Trophoblast cell (in vitro differentiated cells and primary cell): ENCODE data around the gene LRCH4.

ENCODE experiments used
- DNase-seq, 2 donors: peaks; one replicate each; pipeline ENCODE4 v3.0.0-alpha.2; 2016
- H2AFZ ChIP-seq: 2 replicates; pipeline ENCODE4 v1.6.1; 2013; ENCODE audit warnings: low read length, moderate library complexity, mild to moderate bottlenecking; ENCODE audit not compliant: insufficient read depth, poor library complexity
- H2AK5ac ChIP-seq: 2 replicates; pipeline ENCODE4 v1.6.1; 2013; ENCODE audit warnings: mild to moderate bottlenecking, low read length
- H2BK120ac ChIP-seq: 2 replicates; pipeline ENCODE4 v1.6.1; 2013; ENCODE audit warnings: low read length, mild to moderate bottlenecking, moderate library complexity; ENCODE audit not compliant: insufficient read depth, poor library complexity
- H2BK12ac ChIP-seq: 2 replicates; pipeline ENCODE4 v1.6.1; 2013; ENCODE audit warnings: mild to moderate bottlenecking, low read length, moderate library complexity
- H2BK5ac ChIP-seq: 2 replicates; pipeline ENCODE4 v1.6.1; 2013; ENCODE audit warnings: low read length, low read depth, moderate library complexity, mild to moderate bottlenecking; ENCODE audit not compliant: poor library complexity
- H3K14ac ChIP-seq: 2 replicates; pipeline ENCODE4 v1.6.1; 2013; ENCODE audit warnings: mild to moderate bottlenecking, low read length
- H3K18ac ChIP-seq: 2 replicates; pipeline ENCODE4 v1.6.1; 2013; ENCODE audit warnings: mild to moderate bottlenecking, low read length
- H3K23ac ChIP-seq: 2 replicates; pipeline ENCODE4 v1.6.1; 2013; ENCODE audit warnings: low read length
- H3K27ac ChIP-seq: 2 replicates; pipeline ENCODE4 v1.5.1; 2013; ENCODE audit warnings: low read depth, mild to moderate bottlenecking, inconsistent platforms, low read length, moderate library complexity
- H3K27me3 ChIP-seq: 2 replicates; pipeline ENCODE4 v1.6.1; 2013; ENCODE audit warnings: inconsistent platforms, mild to moderate bottlenecking, low read length, moderate library complexity; ENCODE audit not compliant: insufficient read depth
- H3K36me3 ChIP-seq, 2 experiments: 1 replicate in 1 of 2; 2 replicates in 1 of 2; pipeline ENCODE4 v1.6.1; 2013; ENCODE audit warnings: low read length in 2 of 2, mild to moderate bottlenecking in 2 of 2, moderate library complexity in 1 of 2; ENCODE audit not compliant: insufficient read depth in 2 of 2, control insufficient read depth in 1 of 2
- H3K4ac ChIP-seq: 2 replicates; pipeline ENCODE4 v1.6.1; 2013; ENCODE audit warnings: low read depth, mild to moderate bottlenecking, low read length, moderate library complexity
- H3K4me1 ChIP-seq, 2 experiments: 1 replicate in 1 of 2; 2 replicates in 1 of 2; pipeline ENCODE4 v1.6.1; 2013; ENCODE audit warnings: low read length in 2 of 2, mild to moderate bottlenecking in 2 of 2, moderate library complexity in 1 of 2; ENCODE audit not compliant: insufficient read depth in 2 of 2, control insufficient read depth in 1 of 2
- H3K4me2 ChIP-seq: 2 replicates; pipeline ENCODE4 v1.6.1; 2013; ENCODE audit warnings: inconsistent platforms, mild to moderate bottlenecking, low read length, moderate library complexity
- H3K4me3 ChIP-seq: 2 replicates; pipeline ENCODE4 v1.5.1; 2013; ENCODE audit warnings: mild to moderate bottlenecking, low read depth, low read length, inconsistent platforms
- H3K79me1 ChIP-seq: one replicate; pipeline ENCODE4 v1.6.1; 2013; ENCODE audit warnings: low read length
- H3K79me2 ChIP-seq: 2 replicates; pipeline ENCODE4 v1.6.1; 2013; ENCODE audit warnings: low read length, mild to moderate bottlenecking; ENCODE audit not compliant: control insufficient read depth, insufficient read depth, poor library complexity
- H3K9ac ChIP-seq: 2 replicates; pipeline ENCODE4 v1.6.1; 2013; ENCODE audit warnings: mild to moderate bottlenecking, low read length
- H3K9me3 ChIP-seq: 2 replicates; pipeline ENCODE4 v1.6.1; 2013; ENCODE audit warnings: low read depth, mild to moderate bottlenecking, control low read depth, inconsistent platforms, low read length; ENCODE audit not compliant: insufficient read depth
- H4K12ac ChIP-seq: 2 replicates; pipeline ENCODE4 v1.6.1; 2013; ENCODE audit warnings: low read depth, mild to moderate bottlenecking, low read length, moderate library complexity
- H4K8ac ChIP-seq: 2 replicates; pipeline ENCODE4 v1.6.1; 2013; ENCODE audit warnings: low read depth, mild to moderate bottlenecking, low read length, moderate library complexity
- H4K91ac ChIP-seq: one replicate; pipeline ENCODE4 v1.6.1; 2013; ENCODE audit warnings: low read depth, mild to moderate bottlenecking, low read length, moderate library complexity
- WGBS: extraction: QIAGEN DNeasy Blood & Tissue Kit; methylation state at CpG from one replicate; pipeline ENCODE4 v1.1.7; 2013; ENCODE audit warnings: missing lambda C conversion rate; ENCODE audit not compliant: insufficient read length, insufficient coverage; ENCODE audit errors: extremely low coverage; 5-methylcytosine and 5-hydroxymethylcytosine counted together

LRCH4 gene

GRCh38 chr7:100584054-100584682, 1.8 kb downstream of the LRCH4 start:
- Histone ChIP-seq H2BK5ac (peak overlapping the region; percentile 10), H4K12ac (no peak overlapping the region), H3K4ac (peak overlapping the region; percentile 5), H3K23ac (no peak overlapping the region), H4K91ac (peak overlapping the region; percentile 36), H3K79me1 (peaks cover 17% of the 10 kb centered on the region), H3K9me3 (peaks cover 3% of the 10 kb centered on the region), H3K4me1 (peaks cover 12 to 21% of the 10 kb centered on the region in 2 experiments), H3K4me3 (no peak overlapping the region), H4K8ac (peak overlapping the region; percentile 56), H3K14ac (peak overlapping the region; percentile 60), H3K9ac (peak overlapping the region; percentile 11), H3K36me3 (peaks cover 33 to 36% of the 10 kb centered on the region in 2 experiments), H2AFZ (no peak overlapping the region), H3K4me2 (peak overlapping the region; percentile 82), H2BK12ac (no peak overlapping the region), H3K18ac (peak overlapping the region; percentile 42), H3K79me2 (peaks cover 6% of the 10 kb centered on the region), H3K27me3 (no peaks in the 10 kb centered on the region), H2AK5ac (peak overlapping the region; percentile 50), H2BK120ac (no peak overlapping the region), H3K27ac (peak overlapping the region; percentile 77)
- WGBS, result no CpG with 5 or more reads among the region's 15 CpGs
- no peak for DNase-seq

GRCh38 chr7:100583132-100584053, 2.5 kb downstream of the LRCH4 start:
- no peak overlapping the region for H2BK120ac ChIP-seq
- H3K18ac ChIP-seq, result peak overlapping the region; percentile 24
- H4K91ac ChIP-seq, result no peak overlapping the region
- H2BK12ac ChIP-seq, result no peak overlapping the region
- peak overlapping the region; percentile 20 for H3K27ac ChIP-seq
- H3K79me2 ChIP-seq, result peaks cover 6% of the 10 kb centered on the region
- DNase-seq, result peak in 1 of 2 donors; percentile 18
- H4K12ac ChIP-seq, result peak overlapping the region; percentile 21
- peaks cover 38 to 44% of the 10 kb centered on the region in 2 experiments for H3K36me3 ChIP-seq
- H3K9ac ChIP-seq, result no peak overlapping the region
- no peaks in the 10 kb centered on the region for H3K27me3 ChIP-seq
- H2AK5ac ChIP-seq, result no peak overlapping the region
- no peak overlapping the region for H4K8ac ChIP-seq
- H3K79me1 ChIP-seq, result peaks cover 17% of the 10 kb centered on the region
- no peak overlapping the region for H3K4me2 ChIP-seq
- H3K4me3 ChIP-seq, result no peak overlapping the region
- no peak overlapping the region for H2BK5ac ChIP-seq
- H3K4me1 ChIP-seq, result peaks cover 12 to 21% of the 10 kb centered on the region in 2 experiments
- no peak overlapping the region for H3K23ac ChIP-seq
- WGBS, result no CpG with 5 or more reads among the region's 23 CpGs
- peak overlapping the region; percentile 23 for H3K14ac ChIP-seq
- no peak overlapping the region for H2AFZ ChIP-seq
- H3K9me3 ChIP-seq, result peaks cover 3% of the 10 kb centered on the region
- H3K4ac ChIP-seq, result peak overlapping the region; percentile 16

- Histone ChIP-seq H2AFZ (no peak overlapping the region), H3K27me3 (no peaks in the 10 kb centered on the region), H3K4me3 (no peak overlapping the region), H2BK12ac (no peak overlapping the region), H3K79me1 (peaks cover 17% of the 10 kb centered on the region), H4K8ac (no peak overlapping the region), H3K23ac (no peak overlapping the region), H3K4me2 (no peak overlapping the region), H4K91ac (no peak overlapping the region), H3K9me3 (peaks cover 3% of the 10 kb centered on the region), H3K18ac (no peak overlapping the region), H3K79me2 (peaks cover 6% of the 10 kb centered on the region), H2BK5ac (no peak overlapping the region), H3K14ac (no peak overlapping the region), H3K36me3 (peaks cover 45 to 51% of the 10 kb centered on the region in 2 experiments), H2BK120ac (no peak overlapping the region), H3K9ac (no peak overlapping the region), H3K4ac (no peak overlapping the region), H3K4me1 (peaks cover 12 to 21% of the 10 kb centered on the region in 2 experiments), H4K12ac (no peak overlapping the region), H3K27ac (no peak overlapping the region), H2AK5ac (no peak overlapping the region)
- no CpG with 5 or more reads among the region's 11 CpGs for WGBS
- DNase-seq, result no peak
These were observed 3.3 kb downstream of the LRCH4 start for GRCh38 chr7:100582650-100583049.

GRCh38 chr7:100582041-100582579, 3.8 kb downstream of the LRCH4 start:
- no peak overlapping the region for H2AFZ ChIP-seq
- H3K9me3 ChIP-seq, result peaks cover 3% of the 10 kb centered on the region
- H2BK5ac ChIP-seq, result no peak overlapping the region
- H3K79me1 ChIP-seq, result peaks cover 17% of the 10 kb centered on the region
- H3K27me3 ChIP-seq, result no peaks in the 10 kb centered on the region
- no peak overlapping the region for H4K91ac ChIP-seq
- H3K18ac ChIP-seq, result no peak overlapping the region
- H4K12ac ChIP-seq, result peak overlapping the region; percentile 8
- H3K27ac ChIP-seq, result no peak overlapping the region
- no peak overlapping the region for H4K8ac ChIP-seq
- no peak overlapping the region for H3K4ac ChIP-seq
- no peak overlapping the region for H2BK120ac ChIP-seq
- no peak overlapping the region for H2BK12ac ChIP-seq
- H3K4me2 ChIP-seq, result no peak overlapping the region
- H3K9ac ChIP-seq, result no peak overlapping the region
- no peak overlapping the region for H3K4me3 ChIP-seq
- peaks cover 51 to 56% of the 10 kb centered on the region in 2 experiments for H3K36me3 ChIP-seq
- DNase-seq, result peak in 1 of 2 donors; percentile 48
- no peak overlapping the region for H2AK5ac ChIP-seq
- no peak overlapping the region for H3K14ac ChIP-seq
- H3K4me1 ChIP-seq, result peaks cover 12 to 21% of the 10 kb centered on the region in 2 experiments
- no peak overlapping the region for H3K23ac ChIP-seq
- peaks cover 6% of the 10 kb centered on the region for H3K79me2 ChIP-seq
- no CpG with 5 or more reads among the region's 20 CpGs for WGBS
